Neural cell (in vitro differentiated cells): ENCODE measurements around the gene DLL1. TPM values are rescaled to one million over a fixed set of nuclear protein-coding genes. Genes with fewer than 3 reads are reported as not detected.

Experiments used
- H2AFZ ChIP-seq: fragments of 200-600, 300-800 bp; sonication (generic), shearing (Covaris generic); 2 replicates; pipeline ENCODE4 v1.6.0; 2014; ENCODE audit warnings: low read depth, mild to moderate bottlenecking, antibody characterized with exemption, low read length, moderate library complexity
- H3F3A ChIP-seq: fragments of 200-600 bp; shearing (Covaris generic); 2 replicates; pipeline ENCODE4 v1.6.1; 2016; ENCODE audit warnings: mild to moderate bottlenecking, moderate library complexity, mixed read lengths, antibody characterized with exemption, low read length; ENCODE audit not compliant: insufficient read depth, poor library complexity, severe bottlenecking
- H3K27ac ChIP-seq: fragments of 200-600, 300-800 bp; sonication (generic), shearing (Covaris generic); 2 replicates; pipeline ENCODE4 v1.5.1; 2014; ENCODE audit warnings: mild to moderate bottlenecking, low read length, moderate library complexity
- H3K27me3 ChIP-seq: fragments of 300-800, 200-600 bp; sonication (generic), shearing (Covaris generic); 2 replicates; pipeline ENCODE4 v1.6.0; 2014; ENCODE audit warnings: mild to moderate bottlenecking, low read depth, low read length, moderate library complexity; ENCODE audit not compliant: insufficient read depth
- H3K36me3 ChIP-seq: fragments of 300-800, 200-600 bp; sonication (generic), shearing (Covaris generic); 2 replicates; pipeline ENCODE4 v1.5.1; 2014; ENCODE audit warnings: mild to moderate bottlenecking, antibody characterized with exemption, low read length, moderate library complexity; ENCODE audit not compliant: insufficient read depth
- H3K4me2 ChIP-seq: fragments of 300-800, 200-600 bp; sonication (generic), shearing (Covaris generic); 2 replicates; pipeline ENCODE4 v1.6.0; 2014; ENCODE audit warnings: mild to moderate bottlenecking, low read length
- H3K4me3 ChIP-seq: fragments of 300-800, 200-600 bp; sonication (generic), shearing (Covaris generic); 2 replicates; pipeline ENCODE4 v1.5.1; 2014; ENCODE audit warnings: mild to moderate bottlenecking, low read length, moderate library complexity
- H3K79me2 ChIP-seq: fragments of 200-600 bp; shearing (Covaris generic); replicated peaks from 2 replicates; pipeline ENCODE4 v1.6.0; 2014; ENCODE audit warnings: mild to moderate bottlenecking, low read length, moderate library complexity; ENCODE audit not compliant: insufficient read depth
- H3K9ac ChIP-seq: fragments of 300-800, 200-600 bp; sonication (generic), shearing (Covaris generic); 2 replicates; pipeline ENCODE4 v1.6.1; 2016; ENCODE audit warnings: mild to moderate bottlenecking, low read length, mixed read lengths
- H3K9me2 ChIP-seq: fragments of 200-600 bp; shearing (Covaris generic); 2 replicates; pipeline ENCODE4 v1.6.1; 2016; ENCODE audit warnings: mild to moderate bottlenecking, low read length, mixed read lengths; ENCODE audit not compliant: insufficient read depth
- H3K9me3 ChIP-seq: fragments of 200-600, 300-800 bp; sonication (generic), shearing (Covaris generic); 2 replicates; pipeline ENCODE4 v1.6.1; 2016; ENCODE audit warnings: mild to moderate bottlenecking, mixed run types, low read length, moderate library complexity, mixed read lengths
- H4K20me1 ChIP-seq: fragments of 200-600 bp; shearing (Covaris generic); 2 replicates; pipeline ENCODE4 v1.6.1; 2016; ENCODE audit warnings: mild to moderate bottlenecking, mixed run types; ENCODE audit not compliant: insufficient read depth
- CTCF ChIP-seq: fragments of 450-650 bp; IDR thresholded peaks from 2 replicates; pipeline ENCODE4 v1.5.1; 2014; ENCODE audit warnings: antibody characterized with exemption, mild to moderate bottlenecking, moderate library complexity; ENCODE audit not compliant: poor library complexity, severe bottlenecking
- EP300 ChIP-seq: fragments of 450-650 bp; conservative IDR thresholded peaks from 2 replicates; pipeline ENCODE4 v1.6.1; 2014; ENCODE audit warnings: antibody characterized with exemption, mild to moderate bottlenecking, moderate library complexity; ENCODE audit not compliant: poor library complexity, severe bottlenecking
- EZH2 ChIP-seq: fragments of 200-600, 300-800 bp; shearing (Covaris generic), sonication (generic); IDR thresholded peaks from 2 replicates; pipeline ENCODE4 v1.6.1; 2014; ENCODE audit warnings: antibody characterized with exemption, low read length, borderline replicate concordance, mild to moderate bottlenecking; ENCODE audit not compliant: insufficient read depth, poor library complexity, severe bottlenecking
- MXI1 ChIP-seq: fragments of 450-650 bp; conservative IDR thresholded peaks from 2 replicates; pipeline ENCODE4 v1.6.1; 2014; ENCODE audit warnings: antibody characterized with exemption, mild to moderate bottlenecking; ENCODE audit not compliant: poor library complexity, severe bottlenecking
- POLR2AphosphoS5 ChIP-seq: IDR thresholded peaks from 2 replicates; pipeline ENCODE4 v1.6.1; 2012
- RAD21 ChIP-seq: fragments of 450-650 bp; conservative IDR thresholded peaks from 2 replicates; pipeline ENCODE4 v1.6.1; 2014; ENCODE audit warnings: antibody characterized with exemption, mild to moderate bottlenecking, moderate library complexity
- REST ChIP-seq: IDR thresholded peaks from 2 replicates; pipeline ENCODE4 v1.6.1; 2012; ENCODE audit warnings: borderline replicate concordance
- SMC3 ChIP-seq: fragments of 450-650 bp; conservative IDR thresholded peaks from 2 replicates; pipeline ENCODE4 v1.6.1; 2014; ENCODE audit warnings: antibody characterized with exemption, mild to moderate bottlenecking, moderate library complexity; ENCODE audit not compliant: poor library complexity
- TAF1 ChIP-seq: IDR thresholded peaks from 2 replicates; pipeline ENCODE4 v1.6.1; 2012; ENCODE audit warnings: low read depth
- polyA plus RNA-seq: library from polyadenylated mRNA; depleted of rRNA; stranded (reverse); fragments of >200 nt; gene quantifications from 2 replicates; pipeline ENCODE4 v1.2.3, GENCODE V29; 2014

Gene DLL1
- polyA plus RNA-seq, 1 donor from 2014 or later, result 26.1 TPM

- H3K9me3 ChIP-seq, result no peaks in the 10 kb centered on the region
- H3K4me2 ChIP-seq, result no peak overlapping the region
- no peaks in the 10 kb centered on the region for H3K9me2 ChIP-seq
- no peak overlapping the region for H2AFZ ChIP-seq
- no peak overlapping the region for H3K4me3 ChIP-seq
- H3K79me2 ChIP-seq, result no peaks in the 10 kb centered on the region
- H3K9ac ChIP-seq, result no peak overlapping the region
- H4K20me1 ChIP-seq, result no peaks in the 10 kb centered on the region
- H3K27me3 ChIP-seq, result no peaks in the 10 kb centered on the region
- H3F3A ChIP-seq, result no peaks in the 10 kb centered on the region
- no peak overlapping the region for H3K27ac ChIP-seq
- H3K36me3 ChIP-seq, result no peaks in the 10 kb centered on the region
- TF ChIP-seq CTCF (no peak), RAD21 (no peak)
Observed at GRCh38 chr6:170251776-170252571, 38.9 kb downstream of the DLL1 start.

GRCh38 chr6:170250981-170251775, 39.7 kb downstream of the DLL1 start:
- Histone ChIP-seq H2AFZ (no peak overlapping the region), H3K9ac (no peak overlapping the region), H3K27ac (no peak overlapping the region), H3K27me3 (no peaks in the 10 kb centered on the region), H4K20me1 (no peaks in the 10 kb centered on the region), H3K4me3 (no peak overlapping the region), H3K4me2 (no peak overlapping the region), H3K9me2 (no peaks in the 10 kb centered on the region), H3K9me3 (no peaks in the 10 kb centered on the region), H3F3A (no peaks in the 10 kb centered on the region), H3K36me3 (no peaks in the 10 kb centered on the region), H3K79me2 (no peaks in the 10 kb centered on the region)
- TF ChIP-seq CTCF (no peak), TAF1 (no peak), MXI1 (no peak), POLR2AphosphoS5 (no peak), REST (no peak), EZH2 (no peak), EP300 (no peak), RAD21 (no peak), SMC3 (no peak)
